Glutamatergic neuron (in vitro differentiated cells): Measurements from ENCODE around the gene GDF7. TPM values are rescaled to one million over a fixed set of nuclear protein-coding genes. Genes with fewer than 3 reads are reported as not detected.

ENCODE experiments used
- DNase-seq: peaks from one replicate; pipeline ENCODE4 v3.0.0; 2022
- H3K27ac Mint-ChIP-seq: one replicate; pipeline ENCODE4 v1.8.0; 2020; ENCODE audit warnings: mild to moderate bottlenecking, mixed read lengths, inconsistent platforms; ENCODE audit not compliant: unreplicated experiment
- H3K27me3 Mint-ChIP-seq: one replicate; pipeline ENCODE4 v1.8.0; 2020; ENCODE audit warnings: mild to moderate bottlenecking, moderate library complexity, mixed read lengths, inconsistent platforms; ENCODE audit not compliant: unreplicated experiment
- H3K36me3 Mint-ChIP-seq: one replicate; pipeline ENCODE4 v1.8.0; 2020; ENCODE audit warnings: mild to moderate bottlenecking, mixed read lengths, inconsistent platforms; ENCODE audit not compliant: unreplicated experiment
- H3K4me1 Mint-ChIP-seq: one replicate; pipeline ENCODE4 v1.8.0; 2020; ENCODE audit warnings: mild to moderate bottlenecking, low read depth, mixed read lengths, inconsistent platforms; ENCODE audit not compliant: unreplicated experiment
- H3K4me3 Mint-ChIP-seq: one replicate; pipeline ENCODE4 v1.8.0; 2020; ENCODE audit warnings: mild to moderate bottlenecking, mixed read lengths, inconsistent platforms; ENCODE audit not compliant: unreplicated experiment
- H3K9me3 Mint-ChIP-seq: one replicate; pipeline ENCODE4 v1.8.0; 2020; ENCODE audit warnings: mild to moderate bottlenecking, moderate library complexity, mixed read lengths, inconsistent platforms; ENCODE audit not compliant: unreplicated experiment
- total RNA-seq: library from RNA; stranded (reverse); fragmentation: NEBNext Ultra II Directional; extraction: Animal tissue kit (Norgen Biotek cat#: 25700); gene quantifications from one replicate; pipeline ENCODE4 v1.2.1, GENCODE V29; 2021; ENCODE audit not compliant: unreplicated experiment
- TF ChIP-seq, protein P1 (sequence below): fragments of 200-600 bp; sonication (generic); IDR thresholded peaks from one replicate; pipeline ENCODE4 v1.5.0; 2021; ENCODE audit not compliant: partially characterized antibody, unreplicated experiment

The GDF7 gene
- total RNA-seq, 1 donor from 2014 or later, result not detected

DNA sequence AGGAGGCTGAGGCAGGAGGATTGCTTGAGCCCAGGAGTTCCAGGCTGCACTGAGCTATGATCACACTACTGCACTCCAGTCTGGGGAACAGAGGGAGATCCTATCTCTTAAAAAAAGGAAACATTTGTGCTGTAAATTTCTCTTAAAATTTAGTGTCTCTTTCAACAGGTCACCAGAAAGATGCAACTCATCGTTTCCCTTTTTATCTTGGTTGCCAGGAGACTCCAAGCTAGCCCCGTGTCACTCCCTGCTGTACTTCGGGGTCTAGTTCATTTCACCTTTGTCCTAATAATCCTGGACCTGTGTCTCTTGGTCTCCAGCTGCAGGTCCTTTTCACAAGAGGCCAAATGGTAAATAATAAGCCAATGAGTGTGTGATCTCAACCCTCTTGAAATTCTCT, 23.1 kb upstream of the GDF7 start:
- TF ChIP-seq, protein P1, sequence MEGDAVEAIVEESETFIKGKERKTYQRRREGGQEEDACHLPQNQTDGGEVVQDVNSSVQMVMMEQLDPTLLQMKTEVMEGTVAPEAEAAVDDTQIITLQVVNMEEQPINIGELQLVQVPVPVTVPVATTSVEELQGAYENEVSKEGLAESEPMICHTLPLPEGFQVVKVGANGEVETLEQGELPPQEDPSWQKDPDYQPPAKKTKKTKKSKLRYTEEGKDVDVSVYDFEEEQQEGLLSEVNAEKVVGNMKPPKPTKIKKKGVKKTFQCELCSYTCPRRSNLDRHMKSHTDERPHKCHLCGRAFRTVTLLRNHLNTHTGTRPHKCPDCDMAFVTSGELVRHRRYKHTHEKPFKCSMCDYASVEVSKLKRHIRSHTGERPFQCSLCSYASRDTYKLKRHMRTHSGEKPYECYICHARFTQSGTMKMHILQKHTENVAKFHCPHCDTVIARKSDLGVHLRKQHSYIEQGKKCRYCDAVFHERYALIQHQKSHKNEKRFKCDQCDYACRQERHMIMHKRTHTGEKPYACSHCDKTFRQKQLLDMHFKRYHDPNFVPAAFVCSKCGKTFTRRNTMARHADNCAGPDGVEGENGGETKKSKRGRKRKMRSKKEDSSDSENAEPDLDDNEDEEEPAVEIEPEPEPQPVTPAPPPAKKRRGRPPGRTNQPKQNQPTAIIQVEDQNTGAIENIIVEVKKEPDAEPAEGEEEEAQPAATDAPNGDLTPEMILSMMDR, result no peak
- Mint-ChIP-seq H3K4me1 (peaks cover 33% of the 10 kb centered on the region), H3K27ac (no peak overlapping the region), H3K27me3 (peaks cover 7% of the 10 kb centered on the region), H3K36me3 (no peaks in the 10 kb centered on the region), H3K9me3 (peaks cover 7% of the 10 kb centered on the region), H3K4me3 (no peak overlapping the region)
- DNase-seq, result no peak

DNA sequence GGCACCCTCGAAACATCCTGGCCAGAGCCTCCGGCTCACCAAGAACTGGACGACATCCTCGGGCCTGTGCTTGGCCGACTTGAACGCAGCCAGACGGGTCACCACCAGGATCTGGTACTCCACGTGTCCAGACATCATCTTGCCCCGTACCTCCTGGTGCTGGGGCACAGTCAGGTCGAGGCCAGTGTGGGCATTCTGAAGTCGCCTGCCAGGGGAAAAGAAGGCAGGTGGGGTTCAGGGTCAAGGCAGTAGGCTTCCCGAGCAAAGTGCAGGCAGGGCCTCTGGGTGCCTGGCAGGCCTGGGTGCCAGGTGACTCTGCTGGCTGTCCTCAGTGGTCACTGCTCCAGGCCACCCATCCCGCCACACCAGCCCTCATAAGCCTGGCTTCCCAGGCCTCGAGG, 21.6 kb upstream of the GDF7 start:
- no peak overlapping the region for H3K27ac Mint-ChIP-seq
- peaks cover 11% of the 10 kb centered on the region for H3K27me3 Mint-ChIP-seq
- peaks cover 42% of the 10 kb centered on the region for H3K4me1 Mint-ChIP-seq
- no peak overlapping the region for H3K4me3 Mint-ChIP-seq
- DNase-seq, result no peak
- H3K9me3 Mint-ChIP-seq, result peaks cover 8% of the 10 kb centered on the region
- TF ChIP-seq, protein P1, result no peak
- H3K36me3 Mint-ChIP-seq, result no peaks in the 10 kb centered on the region

DNA sequence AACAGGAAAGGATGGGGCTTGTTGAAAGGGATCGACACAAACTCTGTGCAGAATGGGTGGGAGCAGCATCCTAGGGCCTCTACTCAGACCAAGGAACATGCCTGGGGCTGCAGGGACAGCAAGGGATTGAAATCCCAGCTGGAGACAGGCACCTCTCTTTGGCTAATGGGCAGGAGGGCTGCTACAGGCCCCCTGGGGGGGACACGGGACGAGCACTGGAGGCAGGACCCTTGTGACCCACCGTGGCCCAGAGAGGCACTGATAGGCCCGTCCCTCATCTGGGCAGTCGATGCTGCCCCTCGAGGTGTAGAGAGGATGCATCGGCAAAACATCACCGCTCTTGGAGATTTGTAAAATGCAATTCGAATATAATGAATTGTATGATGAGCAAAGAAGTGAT, 21.2 kb upstream of the GDF7 start:
- Mint-ChIP-seq H3K27me3 (peaks cover 13% of the 10 kb centered on the region), H3K27ac (no peak overlapping the region), H3K36me3 (no peaks in the 10 kb centered on the region), H3K4me1 (peaks cover 44% of the 10 kb centered on the region), H3K4me3 (no peak overlapping the region), H3K9me3 (peaks cover 8% of the 10 kb centered on the region)
- DNase-seq, result no peak
- TF ChIP-seq, protein P1, result no peak

DNA sequence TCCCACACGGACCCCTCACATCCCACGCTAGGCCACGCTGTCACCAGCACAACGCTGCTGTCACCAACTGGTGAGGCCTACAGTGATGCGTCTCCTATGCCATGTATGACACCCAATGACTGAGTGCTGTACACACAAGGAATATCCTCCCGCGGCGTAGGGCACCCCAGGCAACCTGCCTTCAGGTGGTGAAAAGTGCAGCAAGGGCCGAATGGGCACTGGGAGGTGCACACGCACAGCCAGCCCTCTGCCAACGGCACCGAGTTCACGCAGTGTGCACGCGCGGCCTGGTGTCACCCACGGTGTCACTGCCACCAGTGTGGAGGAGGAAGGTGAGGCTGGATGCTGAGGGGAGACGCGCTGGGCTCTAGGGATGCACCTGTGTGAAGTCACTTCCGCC, 20.5 kb upstream of the GDF7 start:
- Mint-ChIP-seq H3K27me3 (peaks cover 13% of the 10 kb centered on the region), H3K4me1 (peaks cover 38% of the 10 kb centered on the region), H3K27ac (no peak overlapping the region), H3K9me3 (peaks cover 8% of the 10 kb centered on the region), H3K4me3 (no peak overlapping the region), H3K36me3 (no peaks in the 10 kb centered on the region)
- DNase-seq, result no peak
- TF ChIP-seq, protein P1, result no peak

DNA sequence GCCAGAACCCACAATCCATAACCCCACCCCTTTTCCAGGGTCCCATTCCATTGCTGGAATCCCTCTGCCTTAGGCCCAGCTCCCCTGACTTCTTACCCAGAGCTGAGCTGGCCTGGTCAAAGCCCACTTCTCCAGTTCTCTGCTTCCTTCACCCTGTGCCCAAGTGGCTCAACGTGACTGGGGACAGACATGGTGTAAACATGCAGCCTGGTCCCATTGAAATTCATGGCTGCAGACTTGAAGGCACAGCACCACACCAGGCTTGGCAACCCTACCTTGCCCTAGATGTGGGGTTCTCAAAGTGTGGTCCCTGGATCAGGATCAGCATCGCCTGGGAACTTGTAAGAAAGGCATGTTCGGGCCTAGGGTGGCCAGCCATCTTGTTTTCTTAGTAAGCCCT, 19.7 kb upstream of the GDF7 start:
- H3K27ac Mint-ChIP-seq, result no peak overlapping the region
- peaks cover 31% of the 10 kb centered on the region for H3K4me1 Mint-ChIP-seq
- H3K9me3 Mint-ChIP-seq, result peaks cover 8% of the 10 kb centered on the region
- H3K4me3 Mint-ChIP-seq, result peak overlapping the region; percentile 47
- no peak for DNase-seq
- no peaks in the 10 kb centered on the region for H3K36me3 Mint-ChIP-seq
- H3K27me3 Mint-ChIP-seq, result peaks cover 13% of the 10 kb centered on the region
- TF ChIP-seq, protein P1, result no peak
